Middle frontal gyrus (tissue), 1 donor: ENCODE measurements around the gene C11orf58.

Experiments
- DNase-seq: peaks from one replicate; pipeline ENCODE4 v3.0.0-alpha.2; 2015; ENCODE audit warnings: low spot score; ENCODE audit errors: extremely low spot score

The C11orf58 gene

DNA sequence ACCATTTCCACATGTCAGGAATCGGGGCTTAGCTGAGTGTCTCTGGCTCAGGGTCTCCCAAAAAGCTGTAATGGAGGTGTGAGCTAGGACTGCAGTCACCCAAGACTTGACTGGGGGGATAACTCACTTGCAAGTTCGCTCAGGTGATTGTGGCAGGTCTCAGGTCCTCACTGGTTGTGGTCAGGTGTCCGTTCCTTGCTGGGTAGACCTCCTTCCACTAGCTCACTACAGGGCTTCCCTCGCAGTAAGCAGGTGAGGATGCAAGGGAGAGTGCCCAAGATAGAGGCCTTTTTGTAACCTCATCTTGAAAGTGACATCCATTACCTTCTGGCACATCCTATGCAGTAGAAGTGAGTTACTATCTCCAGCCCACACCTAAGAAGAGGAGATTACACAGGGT, 29.5 kb downstream of the C11orf58 start:
- no peak for DNase-seq

GRCh38 chr11:16769386-16769785, 30.9 kb downstream of the C11orf58 start:
- DNase-seq: no peak

- no peak for DNase-seq
These were observed 31.6 kb downstream of the C11orf58 start for GRCh38 chr11:16770016-16770415.

DNA sequence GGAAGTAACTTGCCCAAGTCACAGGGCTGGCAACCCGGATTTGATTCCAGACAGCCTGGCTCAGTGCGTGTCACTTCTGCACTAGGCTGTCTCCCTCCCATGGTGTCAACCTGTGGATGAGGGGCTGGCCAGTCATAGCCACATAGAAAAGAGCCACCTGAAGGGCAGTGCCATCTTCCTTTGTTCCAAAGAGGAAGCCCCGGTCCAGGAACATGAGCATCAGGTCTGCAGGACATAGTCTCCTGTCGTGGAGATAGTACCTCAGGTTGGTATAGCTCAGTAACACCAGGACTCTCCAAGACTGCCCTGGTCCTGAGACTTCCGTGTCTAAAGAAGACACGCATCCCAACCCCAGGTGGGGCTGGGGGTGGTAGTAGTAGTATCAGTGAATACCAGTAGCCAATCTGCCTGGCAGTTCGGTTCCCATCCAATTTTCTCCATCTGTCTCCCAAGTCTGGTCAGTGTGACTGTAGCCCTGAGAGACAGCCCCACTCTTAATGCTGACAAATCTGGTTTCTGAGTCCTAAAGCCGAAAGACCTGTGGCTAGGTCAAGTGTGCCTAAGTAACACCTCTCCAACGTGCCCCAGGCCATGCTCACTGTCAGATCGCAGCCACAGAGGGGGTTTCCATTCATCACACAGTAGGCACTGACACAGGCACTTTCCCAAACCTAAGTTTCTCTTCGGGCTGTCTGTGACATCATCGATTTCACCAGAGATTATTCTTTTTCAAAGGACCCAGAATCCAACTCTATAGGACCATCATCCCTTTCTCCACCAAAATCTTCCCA, 33.1 kb downstream of the C11orf58 start:
- DNase-seq: no peak

DNA sequence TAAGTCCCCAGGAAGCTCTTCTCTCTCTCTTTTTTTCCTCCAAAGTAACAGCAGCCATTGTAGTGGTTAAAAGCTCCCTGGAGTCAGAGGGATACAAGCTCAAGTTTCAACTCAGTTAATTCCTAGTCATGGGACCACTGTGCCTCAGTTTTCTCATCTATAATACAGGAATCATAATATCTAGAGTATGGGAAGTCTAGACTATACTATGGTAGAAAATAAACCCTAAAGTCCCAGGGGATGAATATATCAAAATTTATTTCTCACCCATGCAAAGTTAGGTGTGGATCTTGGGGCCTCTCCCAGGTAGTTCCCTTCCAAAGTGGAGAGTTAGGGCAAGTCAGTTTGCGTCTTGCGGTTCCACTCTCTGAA, 33.7 kb downstream of the C11orf58 start:
- no peak for DNase-seq

- no peak for DNase-seq
These were observed 35.8 kb downstream of the C11orf58 start for GRCh38 chr11:16773981-16774935.

- DNase-seq: no peak
These were observed 36.6 kb downstream of the C11orf58 start for GRCh38 chr11:16774936-16775613.

- DNase-seq: no peak
These were observed 37.3 kb downstream of the C11orf58 start for GRCh38 chr11:16775614-16776283.

- DNase-seq: no peak
These were observed 38.5 kb downstream of the C11orf58 start for GRCh38 chr11:16776711-16777612.

DNA sequence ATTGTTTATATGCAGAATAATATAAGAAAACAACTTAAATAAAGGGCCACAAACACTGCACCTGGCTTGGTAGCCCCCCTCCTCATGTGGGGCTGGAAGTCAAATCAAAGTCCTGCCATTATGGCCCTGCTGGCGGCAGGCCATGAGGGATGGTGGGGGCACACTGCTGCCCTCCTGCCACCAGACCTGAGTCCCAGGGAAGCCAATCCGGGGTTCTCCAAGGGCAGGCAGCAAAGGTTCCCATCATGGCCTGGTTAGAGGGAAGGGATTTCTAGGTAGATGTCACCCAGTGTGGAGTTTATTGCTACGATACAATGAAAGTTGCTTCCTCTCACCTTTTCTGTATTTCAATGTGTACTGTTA, 39.1 kb downstream of the C11orf58 start:
- DNase-seq: no peak

- no peak for DNase-seq
These were observed 39.8 kb downstream of the C11orf58 start for GRCh38 chr11:16778286-16778685.

DNA sequence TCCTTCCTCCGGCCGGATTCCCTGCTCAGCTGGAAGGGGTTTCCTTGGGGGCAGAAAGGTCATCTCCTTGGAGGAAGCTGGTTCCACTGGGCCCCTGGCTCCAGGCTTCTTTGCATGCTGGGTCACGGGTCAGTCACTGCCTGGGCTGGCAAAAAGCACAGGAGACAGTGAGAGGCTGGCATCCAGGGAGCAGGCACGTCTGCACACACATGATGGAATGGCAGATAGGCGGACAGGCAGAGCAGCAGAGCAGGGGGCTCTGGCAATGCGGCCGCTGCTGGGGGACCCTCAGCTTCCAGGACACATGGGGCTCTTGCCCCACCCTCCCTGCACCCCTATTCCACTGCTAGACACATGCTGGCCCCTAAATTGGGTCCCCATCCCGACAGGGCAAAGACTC, 40.4 kb downstream of the C11orf58 start:
- no peak for DNase-seq

DNA sequence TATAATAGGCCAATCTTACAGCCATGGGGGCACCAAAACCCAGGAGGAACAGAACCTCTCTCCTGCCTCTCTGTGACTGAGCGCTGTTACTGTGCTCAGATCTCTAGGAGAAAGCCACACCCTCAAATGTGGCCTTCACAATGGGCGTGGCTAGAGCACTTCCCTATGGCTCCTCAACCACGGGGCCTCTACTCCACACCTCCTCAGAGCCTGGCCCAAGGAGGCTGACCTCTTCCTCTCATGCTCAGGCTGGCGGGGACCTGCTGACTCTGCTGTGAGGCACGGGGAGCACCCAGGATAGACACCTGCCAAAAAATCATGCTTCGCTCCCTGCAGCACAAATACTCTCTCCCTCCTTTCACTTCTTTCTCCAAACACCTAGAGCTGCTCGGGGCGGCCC, 41.0 kb downstream of the C11orf58 start:
- no peak for DNase-seq

DNA sequence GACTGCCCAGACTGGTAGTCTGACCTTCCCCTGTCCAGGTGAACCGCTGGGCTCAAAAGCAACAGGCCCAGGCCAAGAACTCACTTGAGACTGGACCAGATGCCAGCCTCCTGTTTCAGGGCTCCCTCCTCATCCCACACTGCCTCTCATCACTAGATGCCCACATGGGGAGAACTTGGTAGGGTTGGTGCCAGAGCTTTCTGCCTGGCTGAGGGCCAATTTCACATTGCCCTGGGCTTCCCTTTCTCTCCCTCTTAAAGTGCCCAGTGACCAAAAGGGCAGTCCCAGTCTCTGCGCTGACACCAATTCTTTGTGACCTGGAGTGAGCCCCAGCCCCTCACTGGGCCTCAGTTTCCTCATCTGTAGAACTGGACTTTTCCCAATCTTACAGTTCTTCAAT, 41.7 kb downstream of the C11orf58 start:
- DNase-seq: no peak

DNA sequence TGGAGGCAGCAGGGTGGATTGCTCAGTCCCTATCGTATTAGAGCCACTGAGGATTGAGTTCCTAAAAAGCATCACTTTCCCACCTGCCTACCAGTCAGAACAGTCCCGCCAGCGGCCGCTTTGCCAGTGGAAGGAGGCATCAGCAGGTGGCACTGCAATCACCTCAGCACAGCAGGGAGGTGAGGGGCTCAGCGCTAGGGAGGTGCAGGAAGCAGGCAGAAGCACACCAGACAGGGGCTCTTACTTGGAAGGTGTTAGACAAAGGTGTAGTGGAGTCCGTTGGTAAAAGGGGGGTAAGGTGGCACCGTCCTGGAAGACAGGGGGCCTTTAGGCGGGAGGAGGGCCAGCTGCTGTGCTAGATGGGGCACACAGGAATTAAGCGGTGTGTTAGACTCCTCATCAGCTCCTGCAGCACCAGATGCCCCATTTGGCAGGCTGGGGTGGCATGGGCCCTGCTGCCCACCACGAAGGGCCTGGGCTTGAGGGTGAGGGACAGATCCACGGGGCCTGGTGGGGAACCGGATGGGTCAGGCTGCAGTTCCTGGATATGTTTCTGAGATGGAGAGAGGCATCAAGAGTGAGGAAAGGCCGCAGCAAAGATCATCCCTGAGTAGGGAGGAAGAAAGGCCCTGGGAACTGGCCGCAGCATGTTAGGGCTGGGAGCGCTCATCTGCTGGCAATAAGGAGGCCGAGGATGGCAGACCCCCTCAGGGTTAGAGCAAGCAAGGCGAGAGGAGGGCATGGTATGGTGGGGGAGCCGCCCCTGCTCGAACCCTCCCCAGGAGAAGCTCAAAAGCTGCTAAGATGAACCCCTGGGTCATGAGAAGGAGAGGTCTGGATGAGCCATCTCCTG, 42.5 kb downstream of the C11orf58 start:
- DNase-seq: no peak

DNA sequence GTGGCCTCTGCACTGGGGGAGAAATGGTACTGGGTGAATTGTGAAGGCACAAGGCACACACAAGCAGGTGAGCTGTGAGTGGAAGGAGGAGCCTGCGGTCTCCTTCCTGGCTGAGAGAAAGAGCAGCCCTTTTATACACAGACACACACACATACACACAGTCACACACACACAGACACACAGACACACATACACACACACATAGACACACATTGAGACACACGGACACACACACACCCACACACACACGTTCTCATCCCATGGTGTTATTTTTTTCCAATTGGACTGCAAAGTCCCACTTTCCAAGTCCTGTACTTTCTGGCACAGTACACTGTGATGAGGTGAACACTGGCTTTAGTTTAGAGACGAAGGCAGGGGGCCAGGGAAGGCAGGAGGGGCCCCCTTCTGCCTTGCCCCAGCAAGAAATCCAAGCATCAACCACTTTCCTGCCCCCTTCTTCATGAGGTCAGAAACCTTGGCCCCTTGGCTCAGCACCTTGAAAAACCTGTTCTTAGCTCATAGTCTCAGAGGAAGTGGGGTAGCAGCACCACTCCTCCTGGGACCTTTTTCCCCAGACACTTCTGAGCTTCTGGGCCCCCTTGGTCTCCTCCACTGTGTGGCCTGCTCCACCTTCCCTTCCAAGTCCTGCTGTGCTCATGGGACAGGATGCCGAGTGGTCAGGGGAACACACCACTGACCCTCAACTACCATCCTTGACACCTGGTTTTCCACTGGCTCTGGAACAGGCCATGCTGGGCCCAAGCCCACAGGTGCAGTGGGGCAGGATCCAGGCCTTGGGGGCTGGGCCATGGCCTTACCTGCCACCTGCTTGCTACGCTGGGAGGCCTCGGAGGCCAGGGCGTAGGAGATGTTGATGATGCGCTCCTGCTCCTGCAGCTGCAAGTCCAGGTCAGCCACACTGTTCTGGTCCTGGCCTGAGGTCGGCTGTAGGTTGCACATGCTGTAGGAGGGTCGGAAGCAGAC, 43.8 kb downstream of the C11orf58 start:
- DNase-seq: no peak

DNA sequence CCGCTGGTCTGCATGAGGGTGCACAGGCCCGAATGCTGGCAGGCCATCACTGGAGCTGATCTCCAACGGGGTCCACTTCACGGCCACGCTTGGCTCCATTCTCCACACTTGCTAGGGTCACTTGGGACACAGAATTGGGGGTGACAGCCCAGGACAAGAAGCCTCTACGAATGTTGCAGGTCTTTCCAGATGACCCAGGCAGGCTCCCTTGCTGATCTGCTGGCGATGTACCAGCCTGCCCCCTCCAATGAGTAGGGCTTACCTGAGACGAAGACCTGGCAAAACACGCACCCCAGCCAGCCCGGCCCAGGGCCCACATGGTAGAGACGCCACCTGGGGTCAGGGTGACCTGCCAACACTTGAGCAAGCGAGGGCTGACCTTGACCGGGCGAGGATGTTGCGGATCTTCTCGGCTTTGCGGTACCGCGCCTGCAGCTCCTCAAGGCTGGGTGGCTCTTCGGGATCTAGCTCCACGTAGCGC, 44.9 kb downstream of the C11orf58 start:
- no peak for DNase-seq

DNA sequence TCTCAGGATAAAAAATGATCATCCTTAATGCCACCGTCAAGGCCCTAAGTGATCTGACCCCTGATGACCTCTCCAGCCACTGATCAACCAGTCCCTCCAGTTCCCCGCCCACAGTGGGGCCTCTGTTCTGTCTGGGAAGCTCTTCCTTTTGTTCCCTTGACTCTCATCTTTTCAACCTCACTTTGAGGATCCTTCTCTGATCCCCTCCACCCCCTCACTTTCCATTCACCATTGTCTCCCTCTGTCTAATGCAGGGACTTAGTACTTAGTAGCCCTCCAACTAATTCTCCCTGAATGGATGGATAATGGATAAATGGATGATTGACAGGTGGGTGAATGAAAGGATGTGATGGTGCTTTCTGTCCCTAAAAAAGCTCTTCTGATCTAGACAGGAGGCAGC, 45.6 kb downstream of the C11orf58 start:
- DNase-seq: no peak
